ENCODE data around the gene SRGAP2. TPM values are rescaled to one million over a fixed set of nuclear protein-coding genes. Genes with fewer than 3 reads are reported as not detected.
"Not testable (repeated sequence)": the region's sequence is repeated elsewhere in the genome, so short reads cannot be mapped to it uniquely, and the experiment has no call there.

SRGAP2 gene
- polyA plus RNA-seq, 1 donor, result 66.0 TPM

DNA sequence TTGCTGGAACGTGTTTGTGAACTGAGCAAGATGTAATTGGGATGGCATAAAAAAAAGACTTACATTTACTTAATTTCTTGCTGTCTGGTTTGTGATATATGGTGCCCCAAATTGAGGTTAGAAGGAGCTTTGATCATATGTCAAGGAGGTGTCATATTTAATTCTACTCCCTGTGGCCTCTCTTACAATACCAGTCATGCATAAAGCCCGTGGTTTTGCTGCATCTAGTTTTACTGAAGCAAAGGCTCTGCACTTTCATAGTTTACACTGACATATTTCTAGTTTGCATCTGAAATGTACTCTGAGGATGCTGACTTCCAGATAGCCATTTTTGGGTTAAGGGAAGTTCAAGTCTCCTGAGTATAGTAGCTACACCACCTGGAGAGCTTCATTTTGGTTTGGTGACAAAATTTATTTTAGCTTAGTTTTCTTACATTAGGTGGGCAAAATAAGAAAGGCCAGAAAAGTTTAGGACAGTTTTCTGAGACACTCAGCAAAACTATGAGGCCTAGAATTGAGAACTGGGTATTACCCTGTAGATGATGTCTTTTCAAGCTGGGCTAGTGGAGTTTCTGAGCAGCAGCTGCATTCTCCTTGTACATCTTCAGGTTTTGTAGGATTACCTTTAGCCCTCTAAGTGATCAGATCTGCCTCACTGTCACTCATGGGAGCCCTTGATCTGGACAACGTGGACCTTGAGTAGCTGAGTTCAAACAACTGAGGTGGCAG, 47.8 kb downstream of the SRGAP2 start:
- DNase-seq (ENCODE audit: low read depth), result not testable (repeated sequence)

- DNase-seq (ENCODE audit: low read depth), result not testable (repeated sequence)
Measured at GRCh38 chr1:206252680-206253335, 49.5 kb downstream of the SRGAP2 start.

Other genes starting within 250 kb of the SRGAP2 start
- gene RAB7B, start 200.1 kb upstream of the SRGAP2 start, polyA plus RNA-seq (ENCODE audit: insufficient read length), result 9.2 TPM
- gene CTSE, start 179.6 kb upstream of the SRGAP2 start, polyA plus RNA-seq (ENCODE audit: insufficient read length), result 0.20 TPM
- 0.53 TPM for gene RHEX, start 150.4 kb upstream of the SRGAP2 start, polyA plus RNA-seq (ENCODE audit: insufficient read length)
- gene AVPR1B, start 86.2 kb upstream of the SRGAP2 start, polyA plus RNA-seq (ENCODE audit: insufficient read length), result 0.24 TPM
- gene FAM72A, start 702 bp upstream of the SRGAP2 start, polyA plus RNA-seq (ENCODE audit: insufficient read length), result 3.6 TPM